ENCODE results near the gene C1QTNF1. TPM values are rescaled to one million over a fixed set of nuclear protein-coding genes. Genes with fewer than 3 reads are reported as not detected.
A peak's percentile ranks its signal among the peaks of the same experiment; 100 is the strongest.

The C1QTNF1 gene
- total RNA-seq: 14.6 and 16.9 TPM in 2 replicates

GRCh38 chr17:79023886-79024771 lies at the start of gene C1QTNF1:
Gene C1QTNF1 (plus strand): TSS chr17:79024169. CDS start chr17:79043969, 19,800 bp downstream.
- no peak for DNase-seq

- DNase-seq: peak; percentile 75
Observed at GRCh38 chr17:78974635-78975591, 49.1 kb upstream of the C1QTNF1 start.

- DNase-seq: no peak
Observed at GRCh38 chr17:78976907-78977680, 46.9 kb upstream of the C1QTNF1 start.

GRCh38 chr17:78977681-78977943 lies 46.4 kb upstream of the C1QTNF1 start:
- DNase-seq: no peak

GRCh38 chr17:78977997-78978973 lies 45.7 kb upstream of the C1QTNF1 start:
- no peak for DNase-seq

- peak; percentile 19 for DNase-seq
Observed at GRCh38 chr17:78979780-78980623, 44.0 kb upstream of the C1QTNF1 start, which contains the start of gene LGALS3BP. Gene LGALS3BP (minus strand): TSS chr17:78979923. CDS start chr17:78977191, 2,732 bp downstream.

- DNase-seq: no peak
Observed at GRCh38 chr17:78980624-78980972, 43.4 kb upstream of the C1QTNF1 start.

GRCh38 chr17:78981010-78981888 lies 42.7 kb upstream of the C1QTNF1 start:
- no peak for DNase-seq

GRCh38 chr17:78985395-78985794 lies 38.6 kb upstream of the C1QTNF1 start:
- no peak for DNase-seq

- DNase-seq: peak; percentile 77
Observed at GRCh38 chr17:78986048-78986648, 37.8 kb upstream of the C1QTNF1 start.

GRCh38 chr17:78986649-78987328 lies 37.2 kb upstream of the C1QTNF1 start:
- DNase-seq: peak; percentile 80

GRCh38 chr17:78988152-78988551 lies 35.8 kb upstream of the C1QTNF1 start:
- no peak for DNase-seq

- DNase-seq: no peak
Observed at GRCh38 chr17:78990349-78991016, 33.5 kb upstream of the C1QTNF1 start.

- DNase-seq: no peak
Observed at GRCh38 chr17:78991017-78991738, 32.8 kb upstream of the C1QTNF1 start.

GRCh38 chr17:78991906-78992532 lies 31.9 kb upstream of the C1QTNF1 start:
- no peak for DNase-seq

- DNase-seq: no peak
Observed at GRCh38 chr17:78992542-78993212, 31.3 kb upstream of the C1QTNF1 start.

Data from dermis blood vessel endothelial cell (primary cell).